ENCODE data around the gene FCMR.
"Not testable (repeated sequence)": the region's sequence is repeated elsewhere in the genome, so short reads cannot be mapped to it uniquely, and the experiment has no call there.

FCMR gene

DNA sequence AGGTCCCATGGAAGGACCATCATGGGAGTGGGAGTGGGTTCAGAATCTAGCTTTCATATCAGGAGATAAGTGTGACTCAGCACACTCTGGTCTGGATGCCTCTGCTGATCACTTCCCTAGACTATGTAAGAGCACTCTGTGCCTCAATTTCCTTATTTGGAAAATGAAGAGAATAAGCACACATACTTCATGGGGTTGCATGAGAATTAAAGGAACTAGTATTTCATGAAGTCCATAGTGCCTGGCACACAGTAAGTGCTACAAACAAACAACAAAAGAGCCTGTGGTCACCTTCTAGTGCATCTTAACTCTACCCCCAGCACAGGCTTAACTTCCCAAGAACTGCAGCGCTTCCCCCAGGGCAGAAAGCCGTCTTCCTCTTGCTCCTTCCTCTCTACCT is 65.9 kb downstream of the FCMR start:
- H3K27me3 ChIP-seq (replicated peaks; ENCODE audit: control insufficient read depth, insufficient read depth, low read length): no peaks in the 10 kb centered on the region
- TF ChIP-seq, protein P1, sequence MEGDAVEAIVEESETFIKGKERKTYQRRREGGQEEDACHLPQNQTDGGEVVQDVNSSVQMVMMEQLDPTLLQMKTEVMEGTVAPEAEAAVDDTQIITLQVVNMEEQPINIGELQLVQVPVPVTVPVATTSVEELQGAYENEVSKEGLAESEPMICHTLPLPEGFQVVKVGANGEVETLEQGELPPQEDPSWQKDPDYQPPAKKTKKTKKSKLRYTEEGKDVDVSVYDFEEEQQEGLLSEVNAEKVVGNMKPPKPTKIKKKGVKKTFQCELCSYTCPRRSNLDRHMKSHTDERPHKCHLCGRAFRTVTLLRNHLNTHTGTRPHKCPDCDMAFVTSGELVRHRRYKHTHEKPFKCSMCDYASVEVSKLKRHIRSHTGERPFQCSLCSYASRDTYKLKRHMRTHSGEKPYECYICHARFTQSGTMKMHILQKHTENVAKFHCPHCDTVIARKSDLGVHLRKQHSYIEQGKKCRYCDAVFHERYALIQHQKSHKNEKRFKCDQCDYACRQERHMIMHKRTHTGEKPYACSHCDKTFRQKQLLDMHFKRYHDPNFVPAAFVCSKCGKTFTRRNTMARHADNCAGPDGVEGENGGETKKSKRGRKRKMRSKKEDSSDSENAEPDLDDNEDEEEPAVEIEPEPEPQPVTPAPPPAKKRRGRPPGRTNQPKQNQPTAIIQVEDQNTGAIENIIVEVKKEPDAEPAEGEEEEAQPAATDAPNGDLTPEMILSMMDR (IDR thresholded peaks at IDR 0.05; ENCODE audit: insufficient read depth, low read length, poor library complexity, severe bottlenecking): no peak
- DNase-seq (ENCODE audit: extremely low read depth, insufficient read length): no peak
- no peaks in the 10 kb centered on the region for H3K36me3 ChIP-seq (ENCODE audit: control insufficient read depth, insufficient read depth, low read length)
- H3K4me3 ChIP-seq (replicated peaks; ENCODE audit: low read depth, low read length): no peak overlapping the region

DNA sequence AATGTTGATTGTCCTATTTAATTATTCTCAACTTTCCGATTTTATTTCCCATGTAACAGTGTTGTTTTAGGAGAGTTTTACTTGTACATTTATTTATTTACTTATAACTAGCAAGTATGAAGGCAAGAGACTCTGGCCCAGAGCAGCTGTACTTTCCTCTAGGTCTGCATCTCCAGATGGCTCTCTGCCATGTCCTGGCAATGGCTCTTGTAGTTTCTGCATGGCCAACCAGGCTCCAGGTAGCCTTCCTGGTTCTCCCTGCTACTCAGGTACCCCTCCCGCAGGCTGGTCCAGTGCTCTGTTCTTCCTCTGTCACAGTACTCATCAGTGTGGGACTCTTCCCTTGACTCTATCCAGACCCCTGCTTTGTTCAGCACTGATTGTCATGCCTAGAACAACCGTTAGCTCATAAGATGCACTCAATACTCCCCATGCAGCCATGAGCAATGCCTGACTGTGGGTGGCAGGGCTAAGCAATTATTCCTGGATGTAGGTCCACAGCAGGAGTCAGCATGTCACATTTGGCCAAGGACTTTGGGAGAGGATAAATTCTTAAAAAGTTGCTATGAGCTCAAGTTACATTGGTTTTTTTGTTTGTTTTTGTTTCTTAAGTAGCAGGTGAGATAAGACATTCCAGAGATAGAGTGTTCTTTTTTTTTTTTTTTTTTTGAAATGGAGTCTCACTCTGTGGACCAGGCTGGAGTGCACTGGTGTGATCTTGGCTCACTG is 67.2 kb downstream of the FCMR start:
- no peak overlapping the region for H3K4me3 ChIP-seq (replicated peaks; ENCODE audit: low read depth, low read length)
- no peaks in the 10 kb centered on the region for H3K36me3 ChIP-seq (ENCODE audit: control insufficient read depth, insufficient read depth, low read length)
- TF ChIP-seq, protein P1 (IDR thresholded peaks at IDR 0.05; ENCODE audit: insufficient read depth, low read length, poor library complexity, severe bottlenecking): no peak
- no peak for DNase-seq (ENCODE audit: extremely low read depth, insufficient read length)
- no peaks in the 10 kb centered on the region for H3K27me3 ChIP-seq (replicated peaks; ENCODE audit: control insufficient read depth, insufficient read depth, low read length)

DNA sequence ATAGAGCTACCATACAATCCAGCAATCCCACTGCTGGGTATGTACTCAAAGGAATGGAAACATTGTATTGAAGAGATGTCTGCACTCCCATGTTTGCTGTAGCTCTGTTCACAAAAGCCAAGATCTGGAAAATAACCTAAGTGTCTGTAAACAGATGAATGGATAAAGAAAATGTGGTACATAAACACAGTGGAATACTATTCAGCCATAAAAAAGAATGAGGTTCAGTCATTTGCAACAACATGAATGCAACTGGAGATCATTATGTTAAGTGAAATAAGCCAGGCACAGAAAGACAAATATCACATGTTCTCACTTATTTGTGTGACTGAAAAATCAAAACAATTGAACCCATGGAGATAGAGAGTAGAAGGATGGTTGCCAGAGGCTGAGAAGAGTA is 68.0 kb downstream of the FCMR start:
- not testable (repeated sequence) for H3K27me3 ChIP-seq (replicated peaks; ENCODE audit: control insufficient read depth, insufficient read depth, low read length); H3K4me3 ChIP-seq (replicated peaks; ENCODE audit: low read depth, low read length); DNase-seq (ENCODE audit: extremely low read depth, insufficient read length); H3K36me3 ChIP-seq (ENCODE audit: control insufficient read depth, insufficient read depth, low read length)
